IMR-90 (cell line): ENCODE measurements around the gene SNX5. TPM values are rescaled to one million over a fixed set of nuclear protein-coding genes. Genes with fewer than 3 reads are reported as not detected.

Experiments used
- ATAC-seq: fragments of 200-7000 bp; cut with Tn5 transposase; 2 replicates; pipeline ENCODE4 v1.9.1; 2020; ENCODE audit warnings: low read depth, mild to moderate bottlenecking, moderate library complexity
- BruUV-seq: library from RNA; stranded (reverse); fragments of 400-500 nt; replicated peaks from 2 replicates; lab custom pipeline; 2021; lab: Mats Ljungman, UMichigan
- CTCF ChIA-PET: fragments of 300-600 bp; formaldehyde crosslinking; extraction: SDS; loops from one replicate; lab custom pipeline; 2021; ENCODE audit warnings: antibody characterized with exemption; lab: Yijun Ruan, JAX
- POLR2A ChIA-PET: fragments of 300-600 bp; sonication (Branson Sonifier 250); formaldehyde crosslinking; loops from one replicate; lab custom pipeline; 2022; ENCODE audit warnings: antibody characterized with exemption; ENCODE audit not compliant: unreplicated experiment; lab: Charles Lee
- DNase-seq: peaks from one replicate; pipeline ENCODE4 v3.0.0; 2013
- H2AFZ ChIP-seq: replicated peaks from 2 replicates; pipeline ENCODE3; 2013; ENCODE audit warnings: low read length, mild to moderate bottlenecking; ENCODE audit not compliant: poor library complexity
- H2AK5ac ChIP-seq: 2 replicates; pipeline ENCODE4 v1.6.1; 2013; ENCODE audit warnings: low read depth, low read length, inconsistent platforms
- H2AK9ac ChIP-seq: replicated peaks from 2 replicates; pipeline ENCODE3; 2013; ENCODE audit warnings: mild to moderate bottlenecking, low read depth, low read length, moderate library complexity; ENCODE audit not compliant: poor library complexity
- H2BK120ac ChIP-seq: 2 replicates; pipeline ENCODE4 v1.6.1; 2013; ENCODE audit warnings: low read depth, low read length, inconsistent platforms
- H2BK15ac ChIP-seq: 3 replicates; pipeline ENCODE4 v1.6.1; 2013; ENCODE audit warnings: low read depth, low read length, inconsistent platforms
- H2BK20ac ChIP-seq: 2 replicates; pipeline ENCODE4 v1.6.1; 2013; ENCODE audit warnings: low read depth, mild to moderate bottlenecking, inconsistent platforms, low read length, moderate library complexity
- H2BK5ac ChIP-seq: 2 replicates; pipeline ENCODE4 v1.6.1; 2013; ENCODE audit warnings: mild to moderate bottlenecking, low read depth, low read length, inconsistent platforms; ENCODE audit not compliant: poor library complexity, severe bottlenecking
- H3K14ac ChIP-seq: replicated peaks from 2 replicates; pipeline ENCODE4 v1.6.1; 2013; ENCODE audit warnings: low read depth, low read length, inconsistent platforms
- H3K18ac ChIP-seq: 2 replicates; pipeline ENCODE4 v1.6.1; 2013; ENCODE audit warnings: low read depth, low read length, control low read depth
- H3K23ac ChIP-seq: 2 replicates; pipeline ENCODE4 v1.6.1; 2013; ENCODE audit warnings: low read depth, low read length, inconsistent platforms
- H3K27ac ChIP-seq: 2 replicates; pipeline ENCODE4 v1.5.1; 2013; ENCODE audit warnings: mild to moderate bottlenecking, control low read depth, low read length; ENCODE audit not compliant: insufficient read depth
- H3K27me3 ChIP-seq: 2 replicates; pipeline ENCODE4 v1.6.1; 2013; ENCODE audit warnings: low read length; ENCODE audit not compliant: control insufficient read depth, insufficient read depth
- H3K36me3 ChIP-seq: 2 replicates; pipeline ENCODE4 v1.6.1; 2013; ENCODE audit warnings: low read length, mixed read lengths; ENCODE audit not compliant: control insufficient read depth, insufficient read depth
- H3K4ac ChIP-seq: 2 replicates; pipeline ENCODE4 v1.6.1; 2013; ENCODE audit warnings: low read depth, low read length, inconsistent platforms
- H3K4me1 ChIP-seq: 2 replicates; pipeline ENCODE4 v1.6.1; 2013; ENCODE audit warnings: low read length, mixed read lengths; ENCODE audit not compliant: control insufficient read depth, insufficient read depth
- H3K4me2 ChIP-seq: 2 replicates; pipeline ENCODE4 v1.6.1; 2013; ENCODE audit warnings: low read depth, mild to moderate bottlenecking, control low read depth, low read length, moderate library complexity
- H3K4me3 ChIP-seq: 2 replicates; pipeline ENCODE4 v1.5.1; 2013; ENCODE audit warnings: low read depth, mild to moderate bottlenecking, control low read depth, low read length, moderate library complexity; ENCODE audit not compliant: insufficient read depth
- H3K56ac ChIP-seq: 2 replicates; pipeline ENCODE4 v1.6.1; 2013; ENCODE audit warnings: low read length, inconsistent platforms; ENCODE audit not compliant: insufficient read depth; ENCODE audit errors: extremely low read depth
- H3K79me1 ChIP-seq, 2 experiments: 2 replicates each; pipeline ENCODE4 v1.6.1; 2013; ENCODE audit warnings: low read length in 2 of 2, inconsistent platforms in 1 of 2, low read depth in 1 of 2
- H3K9ac ChIP-seq: 2 replicates; pipeline ENCODE4 v1.6.1; 2013; ENCODE audit warnings: low read depth, low read length, control low read depth
- H3K9me1 ChIP-seq: 2 replicates; pipeline ENCODE4 v1.6.1; 2013; ENCODE audit warnings: low read length, inconsistent platforms; ENCODE audit not compliant: insufficient read depth
- H3K9me3 ChIP-seq: 2 replicates; pipeline ENCODE4 v1.6.1; 2013; ENCODE audit warnings: low read length; ENCODE audit not compliant: control insufficient read depth, insufficient read depth
- H4K20me1 ChIP-seq: 2 replicates; pipeline ENCODE4 v1.6.1; 2013; ENCODE audit warnings: low read length, inconsistent platforms; ENCODE audit not compliant: insufficient read depth
- H4K5ac ChIP-seq: 2 replicates; pipeline ENCODE4 v1.6.1; 2013; ENCODE audit warnings: mild to moderate bottlenecking, low read depth, low read length, control low read depth
- H4K8ac ChIP-seq, 2 experiments: 2 replicates each; pipeline ENCODE4 v1.6.1; 2013; ENCODE audit warnings: low read depth in 2 of 2, low read length in 2 of 2, control low read depth in 1 of 2, inconsistent platforms in 1 of 2
- H4K91ac ChIP-seq: 2 replicates; pipeline ENCODE4 v1.6.1; 2013; ENCODE audit warnings: low read depth, low read length, inconsistent platforms; ENCODE audit not compliant: insufficient read depth
- BHLHE40 ChIP-seq: fragments of 150-350 bp; IDR thresholded peaks from 2 replicates; pipeline ENCODE4 v1.6.1; 2016; ENCODE audit warnings: mild to moderate bottlenecking, low read depth, low read length
- MAFK ChIP-seq: IDR thresholded peaks from 2 replicates; pipeline ENCODE4 v1.6.1; 2012; ENCODE audit warnings: low read depth, low read length, improper control_type of control experiment
- MAZ ChIP-seq: IDR thresholded peaks from 2 replicates; pipeline ENCODE4 v1.6.1; 2012; ENCODE audit warnings: low read depth, mild to moderate bottlenecking, low read length, improper control_type of control experiment, moderate library complexity, borderline replicate concordance
- POLR2A ChIP-seq: IDR thresholded peaks from 2 replicates; pipeline ENCODE4 v1.6.1; 2012; ENCODE audit warnings: mild to moderate bottlenecking, low read depth, low read length
- RFX5 ChIP-seq: IDR thresholded peaks from 2 replicates; pipeline ENCODE4 v1.8.0; 2012; ENCODE audit warnings: low read depth, mild to moderate bottlenecking, low read length, moderate library complexity
- WGBS, 2 experiments: methylation state at CpG; one replicate each; pipeline versions ENCODE4 v1.1.5 to v1.1.7; 2013; ENCODE audit warnings: missing lambda C conversion rate in 2 of 2; ENCODE audit not compliant: insufficient read length in 1 of 2; ENCODE audit errors: extremely low coverage in 2 of 2; 5-methylcytosine and 5-hydroxymethylcytosine counted together
- dilution Hi-C: fragments of 300-500 bp; cut with HindIII; formaldehyde crosslinking; loops from one replicate; pipeline ENCODE4 v1.14.3; 2018; ENCODE audit warnings: low sequenced_read_pairs; ENCODE audit not compliant: unreplicated experiment
- in situ Hi-C: fragments of 300-500 bp; cut with MboI; formaldehyde crosslinking; loops from 3 replicates; pipeline ENCODE4 v1.14.3; 2019; ENCODE audit warnings: low sequenced_read_pairs, inconsistent platforms, mixed read lengths
- intact Hi-C: fragments of 100-400 bp; cut with micrococcal nuclease; formaldehyde crosslinking; loops from 2 replicates; pipeline ENCODE4 v1.10.0; 2022
- polyA plus RNA-seq, 3 experiments: library from polyadenylated mRNA; depleted of rRNA; stranded (reverse); fragments of >200 nt; gene quantifications; 2 replicates each; pipeline ENCODE4 v1.2.3, GENCODE V29; 2012; ENCODE audit warnings: low replicate concordance in 1 of 3
- total RNA-seq: library from RNA; depleted of rRNA; stranded (reverse); fragments of >200 nt; gene quantifications from 2 replicates; pipeline ENCODE4 v1.2.3, GENCODE V29; 2012

The SNX5 gene
- total and polyA plus RNA-seq, 2 of the 4 experiments (the other 2 are of a cell fraction): 65.4 to 92.8 TPM

GRCh38 chr20:17940224-17940971, 28.2 kb downstream of the SNX5 start (continued):
- TF ChIP-seq MAFK: no peak

- no peak overlapping the region for H2BK5ac ChIP-seq
- H3K9me3 ChIP-seq: no peaks in the 10 kb centered on the region
- no peaks in the 10 kb centered on the region for H3K27me3 ChIP-seq
- peaks cover 23% of the 10 kb centered on the region for H3K4me1 ChIP-seq
- peaks cover 6 to 27% of the 10 kb centered on the region in 2 experiments; a peak in 3 of 4 replicates for H3K79me1 ChIP-seq
- intact Hi-C loops (loop anchor here (1.0 to 10.0 kb wide), 3 partner anchors 258 to 405 kb away; partner anchors contain the start of gene BFSP1), in situ Hi-C loops (no loop called here), dilution Hi-C loops (no loop called here)
- no peak overlapping the region for H3K56ac ChIP-seq
- H3K4ac ChIP-seq: no peak overlapping the region
- no peak overlapping the region for H2BK20ac ChIP-seq
- peaks cover 23% of the 10 kb centered on the region for H3K36me3 ChIP-seq
- H3K18ac ChIP-seq: no peak overlapping the region
- 0 out of 2 replicates have a peak overlapping the region, but pooled peaks have one; percentile 82 for H3K14ac ChIP-seq
- DNase-seq: no peak
- H4K8ac ChIP-seq: no peak overlapping the region
- H4K20me1 ChIP-seq: peaks cover 40% of the 10 kb centered on the region
- H2AK5ac ChIP-seq: peak overlapping the region; percentile 60; the same call in 1 of the 2 replicates
- no peak overlapping the region for H2BK120ac ChIP-seq
- no peak overlapping the region for H3K9ac ChIP-seq
- no peak overlapping the region for H3K4me2 ChIP-seq
- 88% methylated on average over 2 of the region's 7 CpGs; no CpG with 5 or more reads in 1 of the 2 experiments for WGBS, 2 experiments
- no TSS peak for BruUV-seq
- H2AK9ac ChIP-seq: no peak overlapping the region
- ChIA-PET CTCF (interaction anchor here (0.6 to 1.9 kb wide), 13 partner anchors 9 to 334 kb away, joined by 3 to 7 read pairs (median 3); no protein-coding TSS in a partner anchor), POLR2A (no interaction called here)
- no peak overlapping the region for H4K91ac ChIP-seq
- H2BK15ac ChIP-seq: no peak overlapping the region
- H3K23ac ChIP-seq: no peak overlapping the region
- H4K5ac ChIP-seq: no peak overlapping the region
- H3K27ac ChIP-seq: no peak overlapping the region
- TF ChIP-seq RFX5 (no peak), BHLHE40 (no peak), POLR2A (no peak), MAZ (no peak)
- H3K9me1 ChIP-seq: peaks cover 28% of the 10 kb centered on the region
- H3K4me3 ChIP-seq: no peak overlapping the region
- H2AFZ ChIP-seq: no peak overlapping the region
- no peak for ATAC-seq
These were observed 28.9 kb downstream of the SNX5 start for GRCh38 chr20:17939622-17940223.
